ENCODE measurements around the gene VMO1.

- TF ChIP-seq CTCF (IDR thresholded peaks at IDR 0.05; ENCODE audit: low read depth, low read length, poor library complexity, severe bottlenecking), result no peak
- TF ChIP-seq EZH2phosphoT487 (IDR thresholded peaks at IDR 0.05; ENCODE audit: borderline replicate concordance, low read length), result no peak
Measured at GRCh38 chr17:4834681-4835020, 48.5 kb upstream of the VMO1 start.
